Mesendoderm (in vitro differentiated cells): ENCODE data around the gene C19orf73. TPM values are rescaled to one million over a fixed set of nuclear protein-coding genes. Genes with fewer than 3 reads are reported as not detected.

ENCODE experiments used
- DNase-seq: peaks from one replicate; pipeline ENCODE4 v3.0.0; 2013
- H2AK5ac ChIP-seq: 2 replicates; pipeline ENCODE4 v1.6.1; 2013; ENCODE audit warnings: low read length, inconsistent platforms
- H2BK120ac ChIP-seq: 2 replicates; pipeline ENCODE4 v1.6.1; 2013; ENCODE audit warnings: low read depth, mild to moderate bottlenecking, low read length, moderate library complexity, mixed read lengths
- H2BK15ac ChIP-seq: replicated peaks from 2 replicates; pipeline ENCODE4 v1.6.1; 2013; ENCODE audit warnings: low read depth, mild to moderate bottlenecking, moderate library complexity
- H2BK5ac ChIP-seq: 2 replicates; pipeline ENCODE4 v1.6.1; 2013; ENCODE audit warnings: low read length, inconsistent platforms
- H3K18ac ChIP-seq: 2 replicates; pipeline ENCODE4 v1.6.1; 2013; ENCODE audit warnings: mild to moderate bottlenecking, low read length, mixed read lengths
- H3K23ac ChIP-seq: one replicate; pipeline ENCODE4 v1.6.1; 2013; ENCODE audit warnings: low read length
- H3K27ac ChIP-seq: 2 replicates; pipeline ENCODE4 v1.5.1; 2013; ENCODE audit warnings: low read depth, mild to moderate bottlenecking, inconsistent platforms, low read length, moderate library complexity
- H3K27me3 ChIP-seq: 2 replicates; pipeline ENCODE4 v1.6.1; 2013; ENCODE audit warnings: low read length, control low read depth, mild to moderate bottlenecking, inconsistent platforms; ENCODE audit not compliant: insufficient read depth, poor library complexity
- H3K36me3 ChIP-seq: 2 replicates; pipeline ENCODE4 v1.6.1; 2013; ENCODE audit warnings: low read length, inconsistent platforms; ENCODE audit not compliant: control insufficient read depth, insufficient read depth
- H3K4ac ChIP-seq: one replicate; pipeline ENCODE4 v1.6.1; 2013; ENCODE audit warnings: low read depth, mild to moderate bottlenecking, low read length, moderate library complexity
- H3K4me1 ChIP-seq: 2 replicates; pipeline ENCODE4 v1.6.1; 2013; ENCODE audit warnings: low read depth, low read length, inconsistent platforms; ENCODE audit not compliant: control insufficient read depth
- H3K4me2 ChIP-seq: 2 replicates; pipeline ENCODE4 v1.6.1; 2013; ENCODE audit warnings: low read length
- H3K4me3 ChIP-seq: 2 replicates; pipeline ENCODE4 v1.5.1; 2013; ENCODE audit warnings: mild to moderate bottlenecking, low read length
- H3K56ac ChIP-seq: one replicate; pipeline ENCODE4 v1.6.1; 2013; ENCODE audit warnings: low read length
- H3K79me1 ChIP-seq: 2 replicates; pipeline ENCODE4 v1.6.1; 2013; ENCODE audit warnings: low read length, inconsistent platforms
- H3K79me2 ChIP-seq: 2 replicates; pipeline ENCODE4 v1.6.1; 2013; ENCODE audit warnings: mild to moderate bottlenecking, low read length; ENCODE audit not compliant: control insufficient read depth, insufficient read depth
- H3K9ac ChIP-seq: 2 replicates; pipeline ENCODE4 v1.6.1; 2013; ENCODE audit warnings: low read length, inconsistent platforms
- H4K5ac ChIP-seq: one replicate; pipeline ENCODE4 v1.6.1; 2013; ENCODE audit warnings: low read length
- H4K8ac ChIP-seq: one replicate; pipeline ENCODE4 v1.6.1; 2013; ENCODE audit warnings: low read depth, mild to moderate bottlenecking, control low read depth, low read length, moderate library complexity
- WGBS: extraction: QIAGEN DNeasy Blood & Tissue Kit; methylation state at CpG from one replicate; pipeline ENCODE4 v1.1.7; 2013; ENCODE audit warnings: low lambda C conversion rate, missing lambda C conversion rate; ENCODE audit not compliant: insufficient coverage; ENCODE audit errors: extremely low coverage; 5-methylcytosine and 5-hydroxymethylcytosine counted together
- polyA plus RNA-seq, 2 experiments: library from polyadenylated mRNA; stranded (reverse); fragments of 200-250 nt; gene quantifications; one replicate each; pipeline ENCODE4 v1.2.3, GENCODE V29; 2013

Gene C19orf73
- 1.5 TPM for polyA plus RNA-seq (2013, experiment 1 of 2)
- 1.4 TPM for polyA plus RNA-seq (2013, experiment 2 of 2)

DNA sequence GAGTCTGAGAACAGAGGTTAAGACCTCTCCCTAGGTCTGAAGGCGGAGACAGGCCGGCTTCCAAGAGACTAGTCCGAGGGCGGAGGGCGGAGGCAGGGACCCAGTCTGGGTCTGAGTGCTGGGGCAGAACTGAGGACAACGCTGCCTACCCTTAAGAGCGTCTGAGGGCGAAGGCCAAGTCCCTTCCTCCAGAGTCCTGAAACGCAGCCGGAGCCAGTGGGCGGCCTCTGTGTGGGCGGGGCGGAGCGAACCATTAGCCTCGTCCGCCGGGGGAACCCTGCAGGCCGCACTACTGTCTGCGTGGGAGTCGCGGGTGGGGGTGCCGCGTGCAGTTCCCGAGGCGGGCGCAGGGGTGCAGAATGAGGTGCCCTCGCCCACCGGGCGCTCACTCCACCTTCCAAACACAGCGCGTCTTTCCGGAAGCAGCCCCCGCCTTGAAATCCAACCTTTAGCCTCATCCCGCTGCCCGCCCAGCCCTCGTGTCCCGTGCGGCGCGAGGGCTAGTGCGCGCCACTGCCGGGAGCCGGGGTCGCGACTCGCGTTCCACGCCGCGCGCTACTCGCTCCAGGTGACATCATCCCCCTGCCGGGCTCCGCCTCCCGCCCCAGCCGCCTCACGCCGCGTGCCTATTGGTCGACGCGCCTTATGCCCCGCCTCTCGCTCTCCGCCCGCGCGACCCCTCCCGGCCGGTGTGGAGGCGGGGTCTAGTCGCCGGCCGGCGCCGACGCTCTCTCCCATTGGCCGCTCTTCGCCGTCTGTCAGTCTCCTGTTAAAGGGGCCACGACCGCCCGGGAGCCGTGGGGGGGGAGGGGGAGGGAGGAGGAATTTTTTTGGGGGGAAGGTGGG, at the start of gene C19orf73:
TSS of gene C19orf73 (minus strand) at position 579 of the 846 bp plus-strand sequence. CDS start at position 458, 121 bp downstream.
- Histone ChIP-seq H2AK5ac (no peak within 1 kb of the TSS), H4K8ac (no peak within 1 kb of the TSS), H3K27ac (peak within 1 kb of the TSS; percentile 15), H3K18ac (peak within 1 kb of the TSS; percentile 81), H3K9ac (peak within 1 kb of the TSS; percentile 87), H3K4ac (peak within 1 kb of the TSS; percentile 75), H3K79me2 (no peaks in the 10 kb centered on the region), H3K4me2 (peak within 1 kb of the TSS; percentile 55), H2BK5ac (peak within 1 kb of the TSS; percentile 55), H3K36me3 (no peaks in the 10 kb centered on the region), H3K27me3 (peaks cover 7% of the 10 kb centered on the region), H3K79me1 (no peaks in the 10 kb centered on the region), H3K23ac (no peak within 1 kb of the TSS), H3K4me3 (peak within 1 kb of the TSS; percentile 64), H2BK15ac (no peak within 1 kb of the TSS), H3K56ac (peak within 1 kb of the TSS; percentile 93), H3K4me1 (no peaks in the 10 kb centered on the region), H4K5ac (no peak within 1 kb of the TSS), H2BK120ac (no peak within 1 kb of the TSS)
- no CpG with 5 or more reads among the region's 85 CpGs for WGBS
- peak; percentile 95 for DNase-seq

GRCh38 chr19:49168421-49168820, 49.5 kb upstream of the C19orf73 start:
- Histone ChIP-seq H4K5ac (no peak overlapping the region), H3K79me2 (no peaks in the 10 kb centered on the region), H3K9ac (no peak overlapping the region), H2BK5ac (no peak overlapping the region), H4K8ac (no peak overlapping the region), H3K4ac (no peak overlapping the region), H3K27me3 (no peaks in the 10 kb centered on the region), H2BK120ac (no peak overlapping the region), H3K4me3 (no peak overlapping the region), H2BK15ac (no peak overlapping the region), H3K23ac (no peak overlapping the region), H3K18ac (no peak overlapping the region), H3K36me3 (no peaks in the 10 kb centered on the region), H3K4me2 (no peak overlapping the region), H3K27ac (no peak overlapping the region), H3K4me1 (no peaks in the 10 kb centered on the region), H2AK5ac (no peak overlapping the region), H3K56ac (no peak overlapping the region), H3K79me1 (no peaks in the 10 kb centered on the region)
- DNase-seq = no peak
- WGBS = no CpG with 5 or more reads among the region's 23 CpGs

GRCh38 chr19:49167857-49168409, 49.0 kb upstream of the C19orf73 start:
- Histone ChIP-seq H3K4me1 (no peaks in the 10 kb centered on the region), H2AK5ac (no peak overlapping the region), H3K36me3 (no peaks in the 10 kb centered on the region), H3K9ac (no peak overlapping the region), H3K27me3 (no peaks in the 10 kb centered on the region), H3K4ac (no peak overlapping the region), H3K79me1 (no peaks in the 10 kb centered on the region), H2BK5ac (no peak overlapping the region), H3K56ac (no peak overlapping the region), H3K27ac (no peak overlapping the region), H3K79me2 (no peaks in the 10 kb centered on the region), H3K18ac (no peak overlapping the region), H2BK15ac (no peak overlapping the region), H3K4me3 (no peak overlapping the region), H4K5ac (no peak overlapping the region), H4K8ac (no peak overlapping the region), H3K23ac (no peak overlapping the region), H3K4me2 (no peak overlapping the region), H2BK120ac (no peak overlapping the region)
- WGBS = no CpG with 5 or more reads among the region's 25 CpGs
- DNase-seq = no peak

DNA sequence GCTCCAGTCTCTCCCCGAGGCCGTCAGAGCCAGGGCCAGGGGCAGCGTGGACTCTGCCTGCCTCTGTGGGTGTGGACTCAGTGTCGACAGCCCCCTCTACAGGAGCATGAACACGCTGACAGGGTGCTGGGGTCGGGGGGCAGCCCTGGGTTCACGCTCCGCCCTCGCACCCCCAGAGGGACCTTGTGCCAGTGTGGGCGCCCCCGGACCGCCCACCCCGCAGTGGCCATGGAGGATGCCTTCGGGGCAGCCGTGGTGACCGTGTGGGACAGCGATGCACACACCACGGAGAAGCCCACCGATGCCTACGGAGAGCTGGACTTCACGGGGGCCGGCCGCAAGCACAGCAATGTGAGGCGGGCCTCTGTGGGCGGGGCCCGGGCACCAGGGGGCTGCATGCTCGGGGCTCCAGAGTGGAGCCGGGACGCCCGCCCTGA, 46.9 kb upstream of the C19orf73 start:
- no peak for DNase-seq
- H3K36me3 ChIP-seq = no peaks in the 10 kb centered on the region
- H4K5ac ChIP-seq = no peak overlapping the region
- H3K27me3 ChIP-seq = no peaks in the 10 kb centered on the region
- H2BK15ac ChIP-seq = no peak overlapping the region
- no peak overlapping the region for H2AK5ac ChIP-seq
- no peak overlapping the region for H3K4ac ChIP-seq
- no peak overlapping the region for H3K23ac ChIP-seq
- no CpG with 5 or more reads among the region's 30 CpGs for WGBS
- no peak overlapping the region for H3K4me3 ChIP-seq
- H3K79me1 ChIP-seq = no peaks in the 10 kb centered on the region
- H3K4me2 ChIP-seq = peak overlapping the region; percentile 23
- H3K4me1 ChIP-seq = no peaks in the 10 kb centered on the region
- H3K79me2 ChIP-seq = no peaks in the 10 kb centered on the region
- peak overlapping the region; percentile 59 for H3K9ac ChIP-seq
- H3K18ac ChIP-seq = no peak overlapping the region
- no peak overlapping the region for H2BK5ac ChIP-seq
- no peak overlapping the region for H4K8ac ChIP-seq
- no peak overlapping the region for H3K27ac ChIP-seq
- no peak overlapping the region for H2BK120ac ChIP-seq
- peak overlapping the region; percentile 54 for H3K56ac ChIP-seq

- Histone ChIP-seq H2BK15ac (no peak overlapping the region), H3K79me1 (no peaks in the 10 kb centered on the region), H3K27me3 (no peaks in the 10 kb centered on the region), H3K27ac (no peak overlapping the region), H3K4me3 (no peak overlapping the region), H3K36me3 (no peaks in the 10 kb centered on the region), H2BK120ac (no peak overlapping the region), H3K4me2 (peak overlapping the region; percentile 23), H4K5ac (no peak overlapping the region), H3K18ac (no peak overlapping the region), H3K79me2 (no peaks in the 10 kb centered on the region), H2BK5ac (no peak overlapping the region), H3K9ac (peak overlapping the region; percentile 59), H3K4ac (no peak overlapping the region), H3K56ac (peak overlapping the region; percentile 54), H3K23ac (no peak overlapping the region), H3K4me1 (no peaks in the 10 kb centered on the region), H4K8ac (no peak overlapping the region), H2AK5ac (no peak overlapping the region)
- no CpG with 5 or more reads among the region's 24 CpGs for WGBS
- no peak for DNase-seq
These were observed 46.3 kb upstream of the C19orf73 start for GRCh38 chr19:49165111-49165750.
